SK-N-MC (cell line): Measurements from ENCODE around the gene SUSD2.

Experiments
- DNase-seq: peaks from one replicate; pipeline ENCODE4 v3.0.0-alpha.2; 2011; ENCODE audit warnings: low read depth, low spot score
- H3K27ac ChIP-seq: fragments of 200-600 bp; sonication (generic); 2 replicates; pipeline ENCODE4 v1.5.1; 2016; ENCODE audit warnings: mixed run types
- H3K36me3 ChIP-seq: fragments of 200-600 bp; sonication (generic); 2 replicates; pipeline ENCODE4 v1.6.1; 2017; ENCODE audit warnings: antibody characterized with exemption, low read length, mixed read lengths; ENCODE audit not compliant: insufficient read depth
- H3K4me3 ChIP-seq: fragments of 200-600 bp; sonication (generic); 2 replicates; pipeline ENCODE4 v1.5.1; 2016
- H3K9ac ChIP-seq: fragments of 200-600 bp; sonication (generic); 2 replicates; pipeline ENCODE4 v1.8.0; 2017; ENCODE audit warnings: mixed run types, mixed read lengths; ENCODE audit not compliant: insufficient read length
- H3K9me3 ChIP-seq: fragments of 200-600 bp; sonication (generic); 2 replicates; pipeline ENCODE4 v1.6.1; 2017; ENCODE audit warnings: low read depth, mild to moderate bottlenecking, antibody characterized with exemption, low read length, moderate library complexity, mixed read lengths
- EZH2 ChIP-seq: fragments of 200-600 bp; sonication (generic); IDR thresholded peaks from one replicate; pipeline ENCODE4 v1.6.1; 2017; ENCODE audit warnings: antibody characterized with exemption
- FOXP2 ChIP-seq: optimal IDR thresholded peaks from 2 replicates; pipeline ENCODE3; 2011; ENCODE audit warnings: mild to moderate bottlenecking, moderate library complexity; ENCODE audit not compliant: insufficient read depth; ENCODE audit errors: extremely low read length, control extremely low read depth
- POLR2AphosphoS5 ChIP-seq: IDR thresholded peaks from 2 replicates; pipeline ENCODE4 v1.6.1; 2012; ENCODE audit warnings: mild to moderate bottlenecking, low read depth, low read length, borderline replicate concordance

SUSD2 gene

GRCh38 chr22:24225044-24225601 lies 43.8 kb downstream of the SUSD2 start:
- H3K27ac ChIP-seq, result no peak overlapping the region
- H3K9ac ChIP-seq, result no peak overlapping the region
- no peak for DNase-seq
- H3K4me3 ChIP-seq, result no peak overlapping the region
- no peaks in the 10 kb centered on the region for H3K9me3 ChIP-seq
- TF ChIP-seq FOXP2 (no peak), POLR2AphosphoS5 (no peak), EZH2 (no peak)
- no peaks in the 10 kb centered on the region for H3K36me3 ChIP-seq

- no peak for DNase-seq
- H3K4me3 ChIP-seq, result no peak overlapping the region
- H3K36me3 ChIP-seq, result no peaks in the 10 kb centered on the region
- no peaks in the 10 kb centered on the region for H3K9me3 ChIP-seq
- TF ChIP-seq POLR2AphosphoS5 (no peak), EZH2 (no peak), FOXP2 (no peak)
- H3K27ac ChIP-seq, result no peak overlapping the region
- no peak overlapping the region for H3K9ac ChIP-seq
Observed at GRCh38 chr22:24225951-24226350, 44.7 kb downstream of the SUSD2 start.

- no peak overlapping the region for H3K9ac ChIP-seq
- H3K9me3 ChIP-seq, result no peaks in the 10 kb centered on the region
- no peak for DNase-seq
- H3K27ac ChIP-seq, result no peak overlapping the region
- TF ChIP-seq POLR2AphosphoS5 (no peak), FOXP2 (no peak), EZH2 (no peak)
- no peak overlapping the region for H3K4me3 ChIP-seq
- no peaks in the 10 kb centered on the region for H3K36me3 ChIP-seq
Observed at GRCh38 chr22:24230911-24231656, 49.8 kb downstream of the SUSD2 start.

GRCh38 chr22:24231706-24232105 lies 50.4 kb downstream of the SUSD2 start:
- no peak overlapping the region for H3K27ac ChIP-seq
- no peaks in the 10 kb centered on the region for H3K36me3 ChIP-seq
- no peak overlapping the region for H3K9ac ChIP-seq
- H3K9me3 ChIP-seq, result no peaks in the 10 kb centered on the region
- DNase-seq, result no peak
- TF ChIP-seq EZH2 (no peak), FOXP2 (no peak), POLR2AphosphoS5 (no peak)
- H3K4me3 ChIP-seq, result no peak overlapping the region

- Histone ChIP-seq H3K9ac (no peak overlapping the region), H3K27ac (no peak overlapping the region), H3K4me3 (no peak overlapping the region), H3K36me3 (no peaks in the 10 kb centered on the region), H3K9me3 (no peaks in the 10 kb centered on the region)
- TF ChIP-seq EZH2, result no peak
- TF ChIP-seq FOXP2, result no peak
- TF ChIP-seq POLR2AphosphoS5, result no peak
- DNase-seq, result no peak
Observed at GRCh38 chr22:24232124-24232523, 50.8 kb downstream of the SUSD2 start.

GRCh38 chr22:24232725-24233124 lies 51.4 kb downstream of the SUSD2 start:
- Histone ChIP-seq H3K9me3 (no peaks in the 10 kb centered on the region), H3K36me3 (no peaks in the 10 kb centered on the region), H3K9ac (no peak overlapping the region), H3K4me3 (no peak overlapping the region), H3K27ac (no peak overlapping the region)
- no peak for DNase-seq
- TF ChIP-seq POLR2AphosphoS5, result no peak
- no peak for TF ChIP-seq EZH2
- TF ChIP-seq FOXP2, result no peak

GRCh38 chr22:24233235-24233634 lies 51.9 kb downstream of the SUSD2 start:
- Histone ChIP-seq H3K36me3 (no peaks in the 10 kb centered on the region), H3K27ac (no peak overlapping the region), H3K4me3 (no peak overlapping the region), H3K9me3 (no peaks in the 10 kb centered on the region), H3K9ac (no peak overlapping the region)
- no peak for DNase-seq
- TF ChIP-seq EZH2 (no peak), POLR2AphosphoS5 (no peak), FOXP2 (no peak)

- Histone ChIP-seq H3K9ac (no peak overlapping the region), H3K27ac (no peak overlapping the region), H3K9me3 (no peaks in the 10 kb centered on the region), H3K4me3 (no peak overlapping the region), H3K36me3 (no peaks in the 10 kb centered on the region)
- TF ChIP-seq EZH2, result no peak
- no peak for TF ChIP-seq FOXP2
- TF ChIP-seq POLR2AphosphoS5, result no peak
- DNase-seq, result no peak
Observed at GRCh38 chr22:24233816-24234215, 52.5 kb downstream of the SUSD2 start.

- TF ChIP-seq POLR2AphosphoS5, result no peak
- TF ChIP-seq FOXP2, result no peak
- no peak for TF ChIP-seq EZH2
- no peak overlapping the region for H3K4me3 ChIP-seq
- H3K9ac ChIP-seq, result no peak overlapping the region
- H3K27ac ChIP-seq, result no peak overlapping the region
- H3K36me3 ChIP-seq, result no peaks in the 10 kb centered on the region
- H3K9me3 ChIP-seq, result no peaks in the 10 kb centered on the region
- DNase-seq, result no peak
Observed at GRCh38 chr22:24235315-24235714, 54.0 kb downstream of the SUSD2 start.
